NCI-H1092 treated with DMSO at 0.1 percent for 48 hours (cell line): ENCODE results near the gene PCGF5.
A peak's percentile ranks its signal among the peaks of the same experiment; 100 is the strongest.
"Not testable (repeated sequence)": the region's sequence is repeated elsewhere in the genome, so short reads cannot be mapped to it uniquely, and the experiment has no call there.

Source experiments
- DNase-seq: peaks from one replicate; lab custom pipeline; 2025; lab: John Stamatoyannopoulos, UW

PCGF5 gene

DNA sequence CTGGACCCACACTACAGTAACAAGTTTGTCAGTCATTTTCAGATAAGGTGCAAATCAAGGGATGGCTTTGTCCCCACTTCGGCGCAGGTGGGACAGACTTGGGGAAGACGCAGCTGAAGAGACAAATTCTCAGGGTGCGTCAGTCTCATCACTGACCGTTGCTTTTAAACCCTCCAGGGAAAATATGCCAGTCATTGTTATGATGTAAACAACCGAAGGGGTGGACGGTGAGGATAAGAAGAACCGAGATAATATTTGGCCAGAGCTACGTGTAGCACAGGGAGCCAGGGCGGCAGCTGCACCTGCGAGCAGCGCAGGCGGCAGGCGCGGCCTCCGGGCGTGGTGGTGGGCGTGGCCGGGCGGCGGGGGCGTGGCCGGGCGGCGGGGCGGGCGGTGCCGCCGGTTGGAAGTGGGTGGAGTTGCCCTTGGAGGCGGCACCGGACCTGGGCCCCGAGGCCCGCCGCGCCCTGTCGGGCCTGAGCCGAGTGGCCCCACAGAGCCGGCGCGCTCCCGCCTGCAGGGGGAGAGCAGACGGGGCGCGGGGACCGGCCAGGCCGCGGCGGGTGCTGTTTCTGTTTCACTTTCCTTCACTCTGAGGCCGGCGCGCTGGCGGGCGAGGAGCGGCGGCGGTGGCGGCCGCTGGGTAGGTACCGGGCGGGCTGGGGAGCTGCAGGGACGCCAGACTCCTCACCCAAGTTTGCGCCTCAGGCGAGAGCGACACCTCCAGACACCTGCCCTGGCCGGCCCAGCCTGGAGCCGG is at the start of gene PCGF5:
PCGF5 (plus strand) TSS at position 470 of the 760 bp plus-strand sequence. CDS start 2,209 bp downstream, outside the sequence.
- peak; percentile 68 for DNase-seq

DNA sequence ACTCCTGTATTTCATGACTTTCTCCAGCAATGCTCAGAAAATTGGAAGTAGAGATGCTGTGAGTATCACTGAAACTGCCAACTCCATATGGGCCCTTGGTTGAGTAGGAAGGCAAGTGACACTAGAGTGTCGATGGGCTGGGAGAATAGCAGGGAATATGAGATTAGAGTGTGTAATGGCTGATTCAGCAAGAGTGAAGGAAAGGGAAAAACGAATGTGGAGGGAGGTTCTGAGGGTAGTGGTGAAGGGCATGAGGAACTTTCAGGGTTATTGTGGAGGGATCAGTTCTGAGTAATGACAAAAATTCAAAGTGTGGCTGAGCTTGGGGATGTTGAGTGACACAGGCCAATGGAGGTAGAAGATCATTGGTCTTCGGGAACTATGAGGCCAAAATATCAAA is 49.0 kb upstream of the PCGF5 start:
- DNase-seq = no peak

DNA sequence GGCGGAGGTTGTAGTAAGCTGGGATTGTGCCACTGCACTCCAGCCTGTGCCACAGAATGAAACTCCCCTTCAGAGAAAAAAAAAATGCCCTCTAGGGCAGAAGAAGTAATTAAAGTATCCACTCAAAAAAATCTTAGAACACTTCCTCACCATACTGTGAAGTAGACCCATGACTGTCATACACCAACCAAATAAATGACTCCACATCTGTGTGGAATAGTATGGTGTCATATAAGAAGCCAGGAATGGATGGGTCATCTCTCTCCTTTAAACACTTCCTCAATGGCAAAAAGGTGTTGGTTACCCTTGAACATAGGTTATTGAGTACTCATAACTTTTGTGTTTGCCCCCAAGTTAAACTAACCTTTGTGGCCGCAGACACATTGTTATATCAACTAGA is 48.1 kb upstream of the PCGF5 start:
- DNase-seq = no peak

DNA sequence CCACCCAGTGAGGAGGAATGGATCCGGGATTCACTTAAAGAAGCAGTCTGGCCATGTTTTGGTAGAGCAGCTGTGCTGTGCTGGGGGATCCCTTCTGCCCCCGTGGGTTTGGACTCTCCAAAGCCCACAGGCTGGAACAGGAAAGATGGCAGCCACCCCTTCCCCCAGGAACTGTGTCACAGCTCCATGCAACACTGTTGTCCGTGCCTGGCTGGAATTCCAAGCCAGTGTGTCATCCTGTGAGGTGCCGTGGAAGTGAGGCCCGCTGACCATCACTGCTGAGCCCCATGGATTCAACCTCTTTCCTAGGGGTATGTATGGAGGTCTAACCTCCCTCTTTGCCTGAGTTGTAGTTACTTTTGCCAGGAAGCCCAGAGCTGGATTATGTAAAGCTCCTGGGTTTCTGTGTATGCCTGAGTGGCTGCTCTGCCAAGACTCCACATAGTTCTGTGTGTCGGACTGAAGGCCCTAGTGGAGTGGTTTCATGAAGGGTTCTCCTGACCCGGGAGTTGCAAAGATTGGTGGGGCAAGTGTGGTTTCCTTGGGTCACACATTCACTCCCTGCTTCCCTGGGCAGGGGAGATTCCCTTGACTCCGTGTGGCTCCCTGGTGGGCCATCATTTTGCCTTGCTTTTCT is 35.1 kb upstream of the PCGF5 start:
- no peak for DNase-seq

DNA sequence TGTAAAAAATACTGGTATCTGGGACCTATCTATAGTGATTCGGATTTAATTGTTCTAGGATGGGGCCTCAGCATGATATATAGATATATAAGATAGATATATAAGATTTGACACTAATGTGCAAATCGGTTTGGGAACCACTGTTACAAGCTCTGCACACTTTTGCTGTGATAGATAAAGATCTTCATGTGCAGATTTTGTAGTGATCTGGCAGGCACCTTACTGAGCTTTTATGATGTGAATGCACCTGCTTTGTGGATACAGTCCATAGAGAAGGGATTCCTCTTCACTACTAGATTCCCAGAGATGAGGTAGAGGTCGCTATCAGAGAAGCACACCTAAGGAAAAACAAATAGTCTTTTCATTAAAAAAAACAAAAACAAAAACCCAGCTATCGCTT is 33.3 kb upstream of the PCGF5 start:
- no peak for DNase-seq

DNA sequence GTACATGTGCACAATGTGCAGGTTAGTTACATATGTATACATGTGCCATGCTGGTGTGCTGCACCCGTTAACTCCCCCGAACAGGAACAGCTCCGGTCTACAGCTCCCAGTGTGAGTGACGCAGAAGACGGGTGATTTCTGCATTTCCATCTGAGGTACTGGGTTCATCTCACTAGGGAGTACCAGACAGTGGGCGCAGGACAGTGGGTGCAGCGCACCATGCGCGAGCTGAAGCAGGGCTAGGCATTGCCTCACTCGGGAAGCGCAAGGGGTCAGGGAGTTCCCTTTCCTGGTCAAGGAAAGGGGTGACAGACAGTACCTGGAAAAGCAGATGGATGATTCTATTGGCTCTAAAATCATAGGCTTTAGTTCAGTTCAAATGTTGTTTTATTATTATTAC is 32.5 kb upstream of the PCGF5 start:
- not testable (repeated sequence) for DNase-seq

DNA sequence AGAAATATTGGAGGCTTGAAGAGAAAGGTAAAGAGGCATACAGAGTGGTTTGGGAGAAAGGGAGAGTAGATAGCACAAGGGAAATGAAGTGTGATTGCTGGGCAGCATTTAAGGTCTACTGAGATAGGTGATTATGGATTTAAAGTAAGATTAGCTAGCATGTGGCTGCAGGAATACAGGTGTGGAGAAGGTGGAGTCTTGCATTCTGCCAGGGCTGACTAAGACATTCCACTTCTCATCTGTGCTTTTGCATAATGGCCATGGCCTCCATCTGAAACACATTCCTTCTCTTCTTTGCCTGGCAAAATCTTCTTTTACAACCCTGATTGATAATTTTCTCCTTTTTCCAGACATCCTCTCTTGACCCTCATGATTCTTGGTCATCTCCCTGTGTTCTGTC is 31.6 kb upstream of the PCGF5 start:
- no peak for DNase-seq

DNA sequence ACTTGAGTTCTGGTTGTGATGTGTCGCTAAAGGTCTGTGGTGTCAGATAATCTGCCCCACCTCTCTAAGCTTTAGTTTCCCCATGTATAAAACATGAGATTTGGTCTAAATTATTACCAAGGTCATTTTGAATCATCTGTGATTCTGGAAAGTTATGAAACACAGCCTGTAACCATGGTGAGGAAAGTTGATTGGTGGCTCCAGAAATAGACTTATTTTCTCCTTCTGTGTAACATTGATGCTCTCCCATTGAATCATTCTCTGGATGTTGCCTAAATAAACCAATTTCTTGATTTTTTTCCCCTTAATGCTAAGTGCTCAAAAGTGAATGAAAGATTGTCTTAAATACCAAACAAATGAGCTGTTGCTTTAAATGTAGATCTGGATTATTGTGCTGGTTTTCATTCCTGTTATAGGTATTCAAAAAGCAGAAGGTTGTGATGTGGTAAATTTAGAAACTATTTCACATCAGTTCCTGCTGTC is 30.0 kb upstream of the PCGF5 start:
- DNase-seq = no peak

DNA sequence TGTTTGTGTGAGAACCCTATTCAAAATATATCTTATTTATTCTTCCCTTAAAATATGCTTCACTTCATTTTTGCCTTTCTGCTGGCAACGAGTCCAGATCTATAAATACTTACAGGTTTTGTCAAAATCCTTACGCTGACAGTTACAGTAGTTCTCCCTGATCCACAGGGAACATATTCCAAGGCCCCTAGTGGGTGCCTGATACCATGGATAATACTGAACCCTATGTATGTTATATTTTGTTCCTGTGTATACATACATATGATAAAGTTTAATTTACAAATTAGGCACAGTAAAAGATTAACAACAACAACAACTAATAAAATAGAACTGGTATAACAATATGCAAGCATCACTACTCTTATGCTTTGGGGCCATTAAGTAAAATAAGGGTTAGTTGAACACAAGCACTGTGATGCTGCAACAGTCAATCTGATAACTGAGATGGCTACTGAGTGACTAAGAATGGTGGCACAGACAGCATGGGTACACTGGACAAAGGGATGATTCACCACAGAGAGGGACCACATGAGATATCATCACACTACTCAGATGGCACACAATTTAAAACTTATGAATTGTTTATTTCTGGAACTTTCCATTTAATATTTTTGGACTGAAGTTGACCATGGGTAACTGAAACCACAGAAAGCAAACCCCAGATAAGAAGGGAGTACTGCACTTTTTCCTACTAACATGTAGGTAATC is 29.4 kb upstream of the PCGF5 start:
- no peak for DNase-seq

DNA sequence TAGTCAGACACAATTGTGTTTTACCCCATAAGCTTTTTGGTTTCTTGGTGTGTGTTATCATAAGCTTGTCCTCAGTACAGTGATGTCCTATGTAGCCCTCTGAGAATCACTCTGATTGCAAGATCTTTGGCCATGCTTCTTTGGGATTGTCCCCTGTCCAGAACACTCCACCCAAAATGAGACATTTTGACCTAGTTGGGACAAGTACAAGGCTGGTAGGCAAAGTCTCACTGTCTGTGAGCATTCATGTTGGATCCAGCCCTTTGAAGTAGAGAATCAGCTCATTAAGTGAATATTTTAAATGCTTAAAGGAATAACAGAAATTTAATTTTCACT is 28.9 kb upstream of the PCGF5 start:
- no peak for DNase-seq

DNA sequence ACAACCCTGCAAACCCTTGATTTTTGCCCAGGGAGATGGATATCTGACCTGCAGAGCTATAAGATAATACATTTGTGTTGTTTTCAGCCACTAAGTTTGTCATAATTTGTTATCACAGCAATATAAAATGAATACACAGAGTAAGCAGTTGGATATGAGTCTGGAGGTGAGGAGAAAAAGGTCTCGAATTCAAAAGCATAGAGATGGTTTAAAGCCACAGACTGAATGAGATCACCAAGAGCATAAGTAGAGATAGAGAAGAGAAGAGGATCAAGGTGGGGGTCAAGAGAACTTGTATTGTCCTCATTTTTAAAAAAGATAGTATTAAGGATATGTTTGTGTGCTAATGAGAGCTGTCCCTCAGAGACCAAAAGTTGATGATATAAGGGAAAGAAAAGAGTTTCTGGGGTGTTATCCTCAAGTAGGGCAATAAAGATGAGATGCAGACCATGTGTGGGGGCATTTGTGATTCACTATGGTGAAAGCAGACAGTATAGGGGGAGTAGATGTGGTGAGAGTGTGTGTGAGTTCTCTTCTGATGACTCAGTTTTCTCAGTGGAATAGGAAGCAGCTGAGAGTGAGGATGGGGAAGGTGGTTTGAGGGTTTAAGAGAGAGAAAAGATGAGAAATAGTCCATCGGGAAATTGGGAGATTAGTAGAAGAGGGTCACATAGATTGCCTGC is 25.8 kb upstream of the PCGF5 start:
- DNase-seq = no peak

DNA sequence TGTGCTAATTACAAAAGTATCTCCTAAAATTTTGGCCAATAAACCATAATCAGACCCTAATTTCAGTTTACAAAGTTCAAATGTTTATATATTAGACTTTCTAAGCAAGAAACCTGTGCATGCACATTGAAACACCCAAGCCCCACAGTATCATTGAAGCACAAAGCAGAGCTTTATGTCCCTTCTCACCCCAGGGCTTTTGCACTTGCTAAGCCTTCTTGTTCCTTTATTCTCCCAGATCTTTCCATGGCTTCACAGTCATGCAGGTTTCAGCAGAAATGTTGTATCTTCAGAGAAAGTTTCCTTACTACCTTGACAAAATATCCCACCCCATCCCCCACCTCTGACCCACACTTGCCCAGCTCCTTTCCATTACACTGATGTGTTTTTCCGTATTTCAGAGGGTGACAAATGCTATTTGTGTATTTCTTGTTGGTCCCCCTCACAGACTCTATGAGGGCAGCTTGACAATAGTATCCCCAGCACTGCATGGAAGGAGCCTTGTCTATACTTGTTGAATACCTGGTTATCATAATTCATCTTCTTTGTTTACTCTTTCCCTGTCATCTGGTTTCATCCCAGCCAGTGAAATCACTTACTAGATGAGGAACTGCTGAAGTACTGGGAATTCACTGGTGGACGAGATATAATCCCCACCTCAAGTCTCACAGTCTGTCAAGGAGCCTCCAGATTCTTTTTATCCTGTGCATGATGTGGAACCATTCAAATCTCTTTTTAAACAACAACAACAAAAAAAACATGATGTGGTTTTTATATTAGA is 24.0 kb upstream of the PCGF5 start:
- DNase-seq = no peak

DNA sequence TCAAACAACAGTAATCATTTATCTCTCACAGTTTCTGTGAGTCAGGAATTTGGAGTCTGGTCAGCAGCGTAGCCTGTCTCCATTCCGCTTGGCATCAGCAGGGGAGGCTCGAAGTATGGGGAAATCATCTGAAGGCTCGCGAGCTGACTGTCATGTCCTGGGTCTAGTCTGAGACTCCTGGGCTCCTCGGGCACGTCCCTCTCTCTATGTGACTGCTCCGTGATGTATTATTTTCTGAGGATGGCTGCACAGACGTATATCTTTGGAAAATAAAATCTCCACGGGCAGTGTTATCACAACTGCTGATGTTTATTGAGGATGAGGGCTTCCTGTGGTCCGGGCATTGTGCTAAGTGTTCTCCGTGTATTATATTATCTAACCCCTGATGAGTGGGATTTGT is 23.3 kb upstream of the PCGF5 start:
- DNase-seq = no peak

DNA sequence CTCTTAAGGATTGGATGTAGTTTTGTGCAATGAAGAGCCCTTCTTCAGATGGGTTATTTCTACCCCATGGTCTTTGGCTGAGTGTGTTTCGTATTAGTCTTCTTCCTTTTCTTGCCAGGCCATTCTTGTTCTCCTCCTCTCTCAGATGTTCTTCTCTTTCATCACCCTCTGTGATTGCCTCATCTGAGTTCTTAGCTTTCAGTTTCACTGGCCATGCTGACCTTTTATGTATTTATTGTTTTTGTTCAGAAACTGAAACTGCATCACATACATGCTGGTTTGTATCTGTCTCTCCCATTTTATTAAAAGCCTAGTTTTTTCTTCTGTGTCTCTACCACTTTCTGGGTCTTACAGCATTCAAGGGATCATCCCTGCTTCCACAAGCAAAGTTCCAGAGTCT is 21.7 kb upstream of the PCGF5 start:
- no peak for DNase-seq

DNA sequence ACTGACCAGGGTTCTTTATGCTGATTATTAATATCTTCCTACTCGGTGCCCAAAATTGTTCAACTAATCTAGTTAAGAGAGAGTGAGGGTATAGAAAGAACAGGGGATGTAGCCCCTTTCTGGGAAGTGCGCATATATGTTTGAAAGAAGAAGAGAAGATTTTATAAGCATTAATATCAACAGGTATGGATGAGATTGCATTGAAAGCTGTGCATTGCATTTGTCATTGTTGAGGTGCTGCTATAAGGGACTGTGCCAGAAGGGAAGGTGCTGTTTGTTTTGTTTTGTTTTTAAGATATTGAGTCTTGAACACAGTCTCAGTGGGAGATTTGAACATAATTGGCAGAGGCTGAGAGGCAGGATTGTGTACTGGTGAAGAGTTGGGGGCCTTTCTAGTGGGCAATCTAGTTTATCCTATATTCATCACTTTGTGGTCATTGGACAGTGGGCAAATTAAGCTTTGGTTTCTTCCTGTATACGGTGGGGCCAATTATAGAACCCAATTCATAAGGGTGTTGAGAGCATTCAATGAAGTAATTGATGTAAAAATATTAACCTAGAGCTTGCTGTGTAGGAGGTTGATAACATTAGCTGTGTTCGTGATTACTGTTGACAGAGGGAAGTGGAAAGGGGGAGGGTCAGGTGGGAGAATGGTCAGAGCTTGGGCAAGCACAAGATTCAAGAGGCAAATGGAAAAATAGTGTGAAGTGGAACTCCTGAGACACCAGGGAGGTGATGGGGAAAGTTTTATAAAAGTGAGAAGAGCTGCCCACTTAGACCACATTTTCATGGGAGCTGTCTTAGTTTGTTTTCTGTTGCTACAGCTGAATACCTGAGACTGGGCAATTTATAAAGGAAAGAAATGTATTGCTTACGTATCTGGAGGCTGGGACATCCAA is 19.9 kb upstream of the PCGF5 start:
- DNase-seq = no peak

DNA sequence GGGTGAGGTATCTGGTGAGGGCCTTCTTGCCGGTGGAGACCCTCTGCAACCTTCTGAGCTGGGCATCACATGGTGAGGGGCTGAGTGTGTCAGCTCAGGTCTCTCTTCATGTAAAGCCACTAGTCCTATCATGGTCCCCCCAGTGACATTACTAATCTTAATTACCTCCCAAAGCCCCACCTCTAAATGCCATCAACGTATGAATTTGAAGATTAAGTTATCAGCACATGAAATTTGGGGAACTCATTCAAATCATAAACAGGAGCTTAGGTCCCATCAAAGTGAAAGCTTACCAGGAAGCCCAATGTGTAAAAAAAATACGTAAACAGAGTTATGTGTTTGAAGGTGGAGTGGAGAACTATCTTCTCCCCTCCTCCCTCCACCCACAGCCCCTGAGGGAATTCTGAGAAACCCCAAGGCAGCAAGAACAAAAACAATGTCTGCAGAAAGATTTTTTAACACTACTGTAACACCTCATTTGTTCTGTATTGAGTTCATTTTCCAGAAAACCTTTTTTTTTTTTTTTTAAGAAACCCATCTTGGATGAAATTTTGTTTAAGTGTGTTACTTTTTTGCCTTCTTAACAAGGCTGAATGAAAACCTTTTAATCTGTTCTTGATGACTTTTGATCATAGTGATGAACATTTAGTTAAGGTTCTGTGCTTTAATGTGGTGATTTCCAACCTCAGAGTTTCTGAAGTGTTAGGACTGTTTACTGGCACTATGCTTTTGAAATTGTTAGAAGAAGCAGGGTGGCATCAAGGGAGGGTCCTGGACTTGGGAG is 19.1 kb upstream of the PCGF5 start:
- no peak for DNase-seq

DNA sequence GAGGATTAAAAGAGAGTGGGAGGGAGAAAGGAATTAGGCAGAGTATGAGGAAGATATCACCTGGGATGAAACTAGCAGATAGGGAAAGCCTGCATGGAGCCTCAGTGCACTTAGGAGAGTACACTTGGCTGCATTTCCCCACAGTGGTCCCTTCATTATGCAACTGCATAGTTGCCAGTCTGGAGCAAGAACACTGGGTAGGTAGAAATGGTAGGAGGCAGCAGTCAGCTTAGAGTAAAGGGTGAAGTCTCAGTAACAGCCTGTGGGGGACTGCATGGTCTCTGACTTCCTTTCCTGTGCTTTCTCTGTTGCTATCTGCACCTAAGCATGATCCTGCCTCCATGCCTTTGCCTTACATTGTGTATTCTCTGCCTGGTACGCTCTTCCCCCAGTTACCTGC is 14.0 kb upstream of the PCGF5 start:
- DNase-seq = peak; percentile 17

DNA sequence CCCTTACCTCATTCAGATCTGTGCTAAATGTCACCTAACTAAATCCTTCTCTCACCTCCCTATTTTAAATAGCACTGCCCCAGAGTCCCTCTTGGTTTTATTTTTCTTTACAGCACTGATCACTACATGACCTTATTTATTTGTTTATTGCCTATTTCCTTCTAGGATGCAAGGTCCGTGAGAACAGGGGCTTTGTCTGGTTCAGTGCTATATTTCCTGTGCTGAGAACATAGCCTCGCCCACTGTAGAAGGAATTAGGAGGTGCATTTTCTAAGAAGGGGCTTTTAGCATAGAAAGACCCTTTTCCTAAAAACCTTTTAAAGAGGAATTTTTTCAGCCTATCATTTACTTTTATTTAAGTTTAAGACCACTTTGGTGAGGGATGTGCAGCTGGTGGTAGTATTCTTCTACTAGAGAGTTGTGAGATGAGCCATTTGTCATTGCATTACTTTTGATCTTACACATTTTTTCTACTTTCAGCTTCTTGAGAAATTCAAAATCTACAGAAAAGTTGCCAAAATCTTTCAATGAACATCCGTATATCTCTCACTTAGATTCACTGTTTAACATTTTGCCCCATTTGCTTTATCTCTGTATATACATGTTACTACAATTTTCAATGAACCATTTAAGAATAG is 13.5 kb upstream of the PCGF5 start:
- no peak for DNase-seq

DNA sequence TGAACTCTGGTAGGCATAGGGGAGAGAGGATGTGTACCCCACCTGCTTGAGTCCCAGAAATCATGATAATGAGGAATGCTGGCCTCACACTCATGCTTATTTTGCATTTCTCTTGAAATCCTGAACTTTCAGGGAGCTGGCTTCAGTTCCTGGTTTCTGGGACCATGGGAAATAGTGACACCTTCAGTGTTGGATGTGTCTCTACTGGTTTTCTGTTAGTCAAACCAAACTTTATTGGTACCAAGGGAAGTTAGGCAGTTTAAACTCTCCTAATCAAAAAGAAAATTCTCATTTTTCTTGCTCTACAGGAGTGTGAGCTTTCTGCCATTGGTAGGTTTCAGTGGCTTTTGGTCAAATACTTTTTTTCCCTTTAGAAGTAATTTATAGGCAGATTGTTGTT is 11.8 kb upstream of the PCGF5 start:
- no peak for DNase-seq
